ENCODE data around the gene CLTB. TPM values are rescaled to one million over a fixed set of nuclear protein-coding genes. Genes with fewer than 3 reads are reported as not detected.
A peak's percentile ranks its signal among the peaks of the same experiment; 100 is the strongest.

Gene CLTB
- total RNA-seq, 1 donor from 2014 or later, result 216 TPM

DNA sequence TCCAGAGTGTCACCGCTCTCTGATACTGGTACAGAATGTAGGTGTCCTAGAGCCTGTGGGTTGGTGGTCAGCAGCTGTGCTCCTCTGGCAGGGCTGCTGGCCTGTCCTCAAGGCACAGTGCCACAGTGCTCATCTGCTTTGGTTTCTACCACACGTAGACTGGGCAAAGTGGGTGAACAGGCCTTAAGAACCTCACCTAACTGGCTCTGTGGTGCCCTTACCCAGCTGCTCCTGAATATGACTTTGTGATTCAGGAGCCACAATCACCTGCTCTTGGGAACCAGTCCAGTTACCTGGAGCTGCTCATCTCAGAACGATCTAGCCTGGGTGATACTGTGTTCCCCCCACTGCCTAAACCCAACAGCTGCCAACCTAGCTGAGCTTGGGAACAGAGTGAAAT is 34.4 kb downstream of the CLTB start:
- intact Hi-C loops (cut with micrococcal nuclease), result no loop called here
- no peaks in the 10 kb centered on the region for H3K9me3 ChIP-seq (replicated peaks)
- H3K4me3 ChIP-seq, result no peak overlapping the region
- H3K27ac ChIP-seq (replicated peaks), result peak overlapping the region; percentile 88
- peaks cover 31% of the 10 kb centered on the region for H3K4me1 ChIP-seq
- no peaks in the 10 kb centered on the region for H3K27me3 ChIP-seq (ENCODE audit: low read depth)
- TF ChIP-seq, protein P1, sequence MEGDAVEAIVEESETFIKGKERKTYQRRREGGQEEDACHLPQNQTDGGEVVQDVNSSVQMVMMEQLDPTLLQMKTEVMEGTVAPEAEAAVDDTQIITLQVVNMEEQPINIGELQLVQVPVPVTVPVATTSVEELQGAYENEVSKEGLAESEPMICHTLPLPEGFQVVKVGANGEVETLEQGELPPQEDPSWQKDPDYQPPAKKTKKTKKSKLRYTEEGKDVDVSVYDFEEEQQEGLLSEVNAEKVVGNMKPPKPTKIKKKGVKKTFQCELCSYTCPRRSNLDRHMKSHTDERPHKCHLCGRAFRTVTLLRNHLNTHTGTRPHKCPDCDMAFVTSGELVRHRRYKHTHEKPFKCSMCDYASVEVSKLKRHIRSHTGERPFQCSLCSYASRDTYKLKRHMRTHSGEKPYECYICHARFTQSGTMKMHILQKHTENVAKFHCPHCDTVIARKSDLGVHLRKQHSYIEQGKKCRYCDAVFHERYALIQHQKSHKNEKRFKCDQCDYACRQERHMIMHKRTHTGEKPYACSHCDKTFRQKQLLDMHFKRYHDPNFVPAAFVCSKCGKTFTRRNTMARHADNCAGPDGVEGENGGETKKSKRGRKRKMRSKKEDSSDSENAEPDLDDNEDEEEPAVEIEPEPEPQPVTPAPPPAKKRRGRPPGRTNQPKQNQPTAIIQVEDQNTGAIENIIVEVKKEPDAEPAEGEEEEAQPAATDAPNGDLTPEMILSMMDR (IDR thresholded peaks at IDR 0.05; ENCODE audit: borderline replicate concordance), result no peak
- peaks cover 49% of the 10 kb centered on the region for H3K36me3 ChIP-seq
- no peak for DNase-seq

DNA sequence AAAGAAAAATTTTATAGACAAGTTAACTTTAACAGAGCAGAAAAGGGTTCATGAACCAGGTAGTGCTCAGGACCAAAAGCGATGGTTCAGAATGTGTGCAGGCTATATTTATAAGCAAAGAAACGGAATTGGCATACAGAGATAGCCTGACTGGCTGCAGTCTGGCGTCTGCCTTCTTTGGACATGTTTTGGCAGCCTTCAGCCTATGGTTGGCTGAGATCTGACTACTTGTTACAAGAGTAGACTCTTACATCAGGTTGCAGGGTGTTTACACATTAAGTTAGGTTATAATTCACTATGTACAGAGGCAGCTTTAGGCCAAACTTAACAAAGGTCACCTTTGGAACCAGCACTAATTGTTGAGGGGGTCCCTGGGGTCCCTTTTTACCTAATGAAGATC is 34.9 kb downstream of the CLTB start:
- H3K4me3 ChIP-seq, result peak overlapping the region; percentile 18
- DNase-seq, result no peak
- peak overlapping the region; percentile 88 for H3K27ac ChIP-seq (replicated peaks)
- peaks cover 48% of the 10 kb centered on the region for H3K36me3 ChIP-seq
- TF ChIP-seq, protein P1 (IDR thresholded peaks at IDR 0.05; ENCODE audit: borderline replicate concordance), result no peak
- no peaks in the 10 kb centered on the region for H3K27me3 ChIP-seq (ENCODE audit: low read depth)
- peaks cover 25% of the 10 kb centered on the region for H3K4me1 ChIP-seq
- H3K9me3 ChIP-seq (replicated peaks), result no peaks in the 10 kb centered on the region
- intact Hi-C loops (cut with micrococcal nuclease), result no loop called here

DNA sequence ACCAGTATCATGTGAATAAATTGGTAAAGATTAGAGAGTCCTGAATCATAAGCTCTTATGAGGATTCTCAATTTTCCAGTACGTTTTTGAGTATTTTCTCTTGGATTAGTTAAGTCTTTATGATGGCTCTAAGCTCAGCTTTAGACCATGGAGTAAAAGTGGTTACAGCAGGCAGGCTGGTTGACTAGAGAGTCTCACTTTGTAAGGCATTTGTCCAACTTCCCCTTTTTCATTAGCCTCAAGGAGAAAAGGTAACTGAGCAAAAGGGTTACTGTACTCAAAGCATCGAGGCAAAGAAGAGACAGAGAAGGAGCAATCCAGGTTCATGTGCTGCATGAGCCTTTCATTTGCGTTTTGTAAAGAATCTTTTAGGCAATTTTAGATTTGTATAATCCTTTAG is 36.5 kb downstream of the CLTB start:
- peak overlapping the region; percentile 88 for H3K27ac ChIP-seq (replicated peaks)
- H3K4me3 ChIP-seq, result no peak overlapping the region
- no peaks in the 10 kb centered on the region for H3K9me3 ChIP-seq (replicated peaks)
- H3K27me3 ChIP-seq (ENCODE audit: low read depth), result no peaks in the 10 kb centered on the region
- TF ChIP-seq, protein P1 (IDR thresholded peaks at IDR 0.05; ENCODE audit: borderline replicate concordance), result no peak
- intact Hi-C loops (cut with micrococcal nuclease), result no loop called here
- DNase-seq, result no peak
- H3K4me1 ChIP-seq, result peaks cover 24% of the 10 kb centered on the region
- H3K36me3 ChIP-seq, result peaks cover 33% of the 10 kb centered on the region

DNA sequence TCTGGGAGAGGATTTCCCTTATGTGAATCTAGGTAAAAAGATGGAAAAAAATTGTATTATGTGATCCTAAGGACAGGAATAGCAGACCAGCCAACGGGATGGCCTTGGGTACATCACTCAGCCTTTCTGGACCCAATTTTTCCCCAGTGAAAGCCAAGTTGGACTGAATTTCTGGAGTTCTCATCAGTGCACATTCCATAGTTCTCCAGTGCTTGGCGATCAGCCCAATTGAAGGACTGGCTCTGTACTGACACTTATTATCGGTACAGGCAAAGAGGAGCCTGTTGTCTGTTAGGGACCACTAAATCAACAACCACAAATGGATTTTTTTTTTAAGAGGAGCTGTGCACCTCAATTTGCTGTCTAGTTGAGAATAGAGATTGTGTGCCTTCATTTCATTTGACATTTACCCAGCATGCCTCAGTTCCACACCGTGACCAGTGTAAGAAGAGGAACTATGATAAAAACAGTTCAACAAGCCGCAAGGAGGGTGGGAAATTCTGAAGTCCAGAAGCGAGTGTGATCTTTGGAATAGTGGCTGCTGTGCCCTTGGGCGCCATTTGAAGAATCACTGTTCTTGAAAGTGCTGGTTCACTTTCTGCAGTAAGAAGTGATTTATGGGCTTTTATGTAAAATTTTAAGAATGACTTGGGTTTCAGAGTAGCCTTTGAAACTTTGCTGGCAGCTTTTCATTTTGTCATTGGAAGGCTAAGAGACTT is 43.1 kb downstream of the CLTB start:
- Histone ChIP-seq H3K27ac (replicated peaks) (peak overlapping the region; percentile 72), H3K27me3 (ENCODE audit: low read depth) (no peaks in the 10 kb centered on the region), H3K4me3 (no peak overlapping the region), H3K36me3 (peaks cover 16% of the 10 kb centered on the region), H3K4me1 (peaks cover 48% of the 10 kb centered on the region), H3K9me3 (replicated peaks) (no peaks in the 10 kb centered on the region)
- peak; percentile 38 for DNase-seq
- intact Hi-C loops (cut with micrococcal nuclease), result no loop called here
- TF ChIP-seq, protein P1 (IDR thresholded peaks at IDR 0.05; ENCODE audit: borderline replicate concordance), result no peak

DNA sequence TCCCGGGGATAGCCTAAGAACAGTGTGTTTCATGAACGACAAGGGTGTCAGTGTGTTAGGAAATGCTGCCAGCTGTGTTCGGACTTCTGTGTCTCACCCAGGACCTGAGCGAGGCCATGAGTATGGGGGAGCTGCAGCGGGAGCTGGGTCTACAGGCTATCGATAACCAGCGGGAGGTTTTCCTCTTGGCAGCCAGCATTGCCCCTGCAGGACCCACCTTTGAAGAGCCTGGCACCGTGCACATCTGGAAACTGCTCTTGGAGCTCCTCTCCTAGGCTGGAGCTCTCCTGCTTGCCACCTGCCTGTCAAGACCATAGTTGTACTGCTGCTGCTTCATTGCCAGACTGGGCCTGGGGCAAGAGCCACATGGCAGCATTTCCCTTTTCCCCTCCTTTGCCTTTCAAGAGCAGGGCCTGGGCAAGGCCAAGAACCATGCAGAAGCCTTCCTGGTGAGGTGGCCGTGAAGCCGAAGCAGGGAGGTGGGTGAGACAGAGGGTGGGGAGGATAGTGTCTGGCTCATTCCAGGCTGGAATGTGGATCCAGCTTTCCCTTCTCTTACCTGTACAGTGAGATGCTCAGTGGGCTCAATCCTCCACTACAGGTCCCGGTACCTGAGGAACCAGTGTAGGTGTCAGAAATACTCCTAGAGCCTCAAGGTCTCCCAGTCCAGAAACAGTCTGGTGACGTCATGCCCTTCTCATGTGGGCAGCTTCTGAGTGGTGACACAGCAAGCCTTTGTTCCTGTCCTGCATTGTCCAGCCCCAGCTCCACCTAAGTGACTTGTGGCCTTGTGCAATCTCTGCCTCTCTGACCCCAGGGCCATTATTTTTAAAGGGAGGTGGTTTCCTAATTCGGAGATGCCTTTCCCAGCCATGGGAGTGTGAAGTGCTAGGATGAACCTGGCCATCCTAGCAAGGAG is 44.5 kb downstream of the CLTB start:
- Histone ChIP-seq H3K9me3 (replicated peaks) (no peaks in the 10 kb centered on the region), H3K27ac (replicated peaks) (peak overlapping the region; percentile 72), H3K4me3 (no peak overlapping the region), H3K4me1 (peaks cover 48% of the 10 kb centered on the region), H3K36me3 (peaks cover 28% of the 10 kb centered on the region), H3K27me3 (ENCODE audit: low read depth) (no peaks in the 10 kb centered on the region)
- intact Hi-C loops (cut with micrococcal nuclease), result no loop called here
- TF ChIP-seq, protein P1 (IDR thresholded peaks at IDR 0.05; ENCODE audit: borderline replicate concordance), result no peak
- DNase-seq, result no peak
